ENCODE measurements around the gene FLT3. TPM values are rescaled to one million over a fixed set of nuclear protein-coding genes. Genes with fewer than 3 reads are reported as not detected.

The FLT3 gene
- total RNA-seq, 2 experiments from 2014 or later, result not detected

DNA sequence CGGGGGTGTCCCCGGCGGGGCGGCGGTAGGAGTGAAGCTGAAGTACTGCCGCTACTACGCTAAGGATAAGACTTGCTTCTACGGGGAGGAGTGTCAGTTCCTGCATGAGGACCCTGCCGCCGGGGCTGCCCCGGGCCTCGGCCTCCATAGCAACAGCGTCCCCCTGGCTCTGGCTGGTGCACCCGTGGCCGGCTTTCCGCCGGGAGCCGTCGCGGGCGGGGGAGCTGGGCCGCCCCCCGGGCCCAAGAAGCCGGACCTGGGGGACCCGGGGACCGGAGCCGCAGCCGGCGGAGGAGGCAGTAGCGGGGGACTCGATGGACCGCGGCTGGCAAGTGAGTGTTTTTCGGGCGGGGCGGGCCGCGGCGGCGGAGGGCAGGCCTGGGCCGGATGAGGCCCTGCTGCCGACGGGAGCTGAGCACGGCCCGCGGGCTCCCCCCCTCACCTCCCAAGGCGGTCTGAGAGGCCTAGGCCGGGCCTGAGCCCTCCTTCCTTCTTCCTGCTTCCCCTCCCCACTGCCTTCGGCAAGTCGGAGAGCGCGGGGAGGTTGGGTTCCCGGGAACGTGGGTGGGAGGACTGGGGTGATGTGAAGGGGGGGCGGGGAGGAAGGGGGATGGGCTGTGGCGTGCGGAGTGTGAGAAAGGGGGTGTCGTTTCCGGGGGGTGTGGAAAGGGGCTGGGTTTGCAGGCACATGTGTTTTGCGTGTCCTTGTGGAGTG lies 38.5 kb upstream of the FLT3 start:
- no peaks in the 10 kb centered on the region for H3K27me3 Mint-ChIP-seq
- peaks cover 11% of the 10 kb centered on the region for H3K36me3 Mint-ChIP-seq (ENCODE audit: low read depth)
- peak; percentile 77 for ATAC-seq
- H3K4me3 Mint-ChIP-seq, result peak overlapping the region; percentile 91
- H3K9me3 Mint-ChIP-seq, result no peaks in the 10 kb centered on the region
- POLR2A ChIA-PET, result interaction anchor here (0.7 to 1.6 kb wide), 5 partner anchors 9 to 519 kb away, joined by 3 to 5 read pairs (median 3); no protein-coding TSS in a partner anchor
- TF ChIP-seq, protein P1, sequence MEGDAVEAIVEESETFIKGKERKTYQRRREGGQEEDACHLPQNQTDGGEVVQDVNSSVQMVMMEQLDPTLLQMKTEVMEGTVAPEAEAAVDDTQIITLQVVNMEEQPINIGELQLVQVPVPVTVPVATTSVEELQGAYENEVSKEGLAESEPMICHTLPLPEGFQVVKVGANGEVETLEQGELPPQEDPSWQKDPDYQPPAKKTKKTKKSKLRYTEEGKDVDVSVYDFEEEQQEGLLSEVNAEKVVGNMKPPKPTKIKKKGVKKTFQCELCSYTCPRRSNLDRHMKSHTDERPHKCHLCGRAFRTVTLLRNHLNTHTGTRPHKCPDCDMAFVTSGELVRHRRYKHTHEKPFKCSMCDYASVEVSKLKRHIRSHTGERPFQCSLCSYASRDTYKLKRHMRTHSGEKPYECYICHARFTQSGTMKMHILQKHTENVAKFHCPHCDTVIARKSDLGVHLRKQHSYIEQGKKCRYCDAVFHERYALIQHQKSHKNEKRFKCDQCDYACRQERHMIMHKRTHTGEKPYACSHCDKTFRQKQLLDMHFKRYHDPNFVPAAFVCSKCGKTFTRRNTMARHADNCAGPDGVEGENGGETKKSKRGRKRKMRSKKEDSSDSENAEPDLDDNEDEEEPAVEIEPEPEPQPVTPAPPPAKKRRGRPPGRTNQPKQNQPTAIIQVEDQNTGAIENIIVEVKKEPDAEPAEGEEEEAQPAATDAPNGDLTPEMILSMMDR (IDR thresholded peaks at IDR 0.05), result no peak
- DNase-seq, result peak; percentile 96
- intact Hi-C loops (cut with micrococcal nuclease), result loop anchor here (5.0 kb wide), 1 partner anchor 138 kb away; no protein-coding TSS in a partner anchor
- CTCF ChIA-PET, result interaction anchor here (1.0 to 1.2 kb wide), 2 partner anchors 22 to 520 kb away, joined by 3 read pairs; partner anchors contain the start of gene POMP
- H3K4me1 Mint-ChIP-seq (ENCODE audit: low read depth), result peaks cover 41% of the 10 kb centered on the region
- peak overlapping the region; percentile 87 for H3K27ac Mint-ChIP-seq

DNA sequence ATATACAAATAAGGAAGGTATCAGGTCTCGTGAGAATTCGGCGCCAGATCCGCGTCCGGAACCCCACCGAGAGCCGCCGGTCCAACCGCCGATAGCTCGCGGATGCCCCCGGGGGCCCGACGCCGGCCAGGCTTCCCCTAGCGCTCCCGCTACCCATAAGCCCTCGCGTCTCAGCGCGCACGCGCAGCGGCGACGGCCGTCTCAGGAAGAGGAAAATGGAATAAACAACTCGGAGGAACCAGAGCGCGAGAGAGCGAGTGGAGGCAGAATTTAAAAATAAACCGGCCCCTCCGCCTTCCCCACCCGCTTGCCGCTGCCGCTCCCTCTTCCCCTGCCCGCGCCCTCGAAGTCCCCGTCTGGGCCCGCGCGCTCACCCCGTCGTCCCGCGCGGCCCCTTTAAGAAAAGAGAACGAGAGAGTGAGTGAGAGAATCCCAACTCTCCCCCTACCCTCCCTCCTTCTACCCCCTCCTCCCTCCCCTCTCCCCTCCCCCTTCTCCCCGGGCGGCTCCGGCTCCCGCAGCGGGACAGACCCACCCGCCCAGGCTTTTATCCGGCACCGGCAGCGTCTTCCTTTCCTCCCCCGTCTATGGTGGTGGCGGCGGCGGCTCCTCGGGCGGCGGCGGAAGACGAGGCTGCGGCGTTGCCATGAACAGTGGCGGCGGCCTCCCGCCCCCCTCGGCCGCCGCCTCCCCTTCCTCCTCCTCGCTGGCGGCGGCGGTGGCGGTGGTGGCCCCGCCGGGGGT lies 37.8 kb upstream of the FLT3 start, which contains the start of gene PAN3:
PAN3 (plus strand) TSS at position 534 of the 744 bp plus-strand sequence; CDS start at position 647, 113 bp downstream.
- ATAC-seq (peak; percentile 53), DNase-seq (peak; percentile 91)
- Mint-ChIP-seq H3K9me3 (no peaks in the 10 kb centered on the region), H3K27ac (peak within 1 kb of the TSS; percentile 97), H3K4me3 (peak within 1 kb of the TSS; percentile 91), H3K4me1 (ENCODE audit: low read depth) (peaks cover 35% of the 10 kb centered on the region), H3K36me3 (ENCODE audit: low read depth) (peaks cover 9% of the 10 kb centered on the region), H3K27me3 (no peaks in the 10 kb centered on the region)
- intact Hi-C loops (cut with micrococcal nuclease), result loop anchor here (5.0 kb wide), 1 partner anchor 139 kb away; no protein-coding TSS in a partner anchor
- ChIA-PET CTCF (interaction anchor here (0.7 kb wide), 1 partner anchor 317 kb away, joined by 4 read pairs; no protein-coding TSS in a partner anchor), POLR2A (interaction anchor here (0.7 to 1.5 kb wide), 2 partner anchors 8 to 520 kb away, joined by 3 read pairs; no protein-coding TSS in a partner anchor)
- TF ChIP-seq, protein P1 (IDR thresholded peaks at IDR 0.05), result no peak

DNA sequence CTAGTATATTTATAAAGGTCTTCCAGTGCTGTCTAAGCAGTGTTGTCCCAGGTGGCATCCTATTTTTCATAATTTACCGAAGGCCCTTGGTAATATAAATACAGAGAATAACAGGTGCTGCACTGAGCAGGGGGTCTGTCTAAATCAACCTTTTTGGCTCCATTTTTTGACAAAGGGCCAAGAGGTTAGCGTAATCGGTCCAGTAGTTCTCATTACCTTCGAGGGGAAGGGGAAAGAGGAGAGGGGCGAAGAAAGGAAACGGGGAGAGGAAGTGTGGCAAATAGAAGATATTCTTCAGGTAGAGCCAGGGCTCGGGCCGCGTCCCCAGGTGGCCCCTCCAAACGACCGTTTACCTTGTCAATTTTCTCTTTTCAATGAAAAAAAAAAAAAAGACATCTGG lies 37.2 kb upstream of the FLT3 start:
- ATAC-seq, result no peak
- CTCF ChIA-PET, result interaction anchor here (0.7 kb wide), 1 partner anchor 317 kb away, joined by 4 read pairs; no protein-coding TSS in a partner anchor

DNA sequence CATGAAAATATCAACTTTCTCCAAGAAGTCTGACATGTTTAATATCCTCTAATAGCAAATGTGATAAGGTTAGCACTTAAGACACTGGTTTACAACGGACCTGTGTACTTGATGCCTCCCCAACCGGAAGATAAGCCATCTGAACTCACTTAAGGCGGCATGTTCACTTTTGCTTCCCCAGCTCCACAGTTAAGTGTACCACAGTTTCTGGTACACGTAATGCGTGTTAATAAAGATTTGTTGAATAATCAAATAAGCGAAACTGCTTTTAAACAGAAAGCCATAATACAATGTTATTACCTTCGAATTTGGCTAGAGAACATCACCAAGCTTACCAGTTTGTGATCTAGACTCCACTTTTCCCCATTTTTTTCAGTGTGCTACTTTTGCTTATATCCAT lies 36.5 kb upstream of the FLT3 start:
- H3K4me1 Mint-ChIP-seq (ENCODE audit: low read depth), result peaks cover 22% of the 10 kb centered on the region

More for the DNA sequence above, 37.2 kb upstream of the FLT3 start:
- peaks cover 29% of the 10 kb centered on the region for H3K4me1 Mint-ChIP-seq (ENCODE audit: low read depth)
- POLR2A ChIA-PET, result no interaction called here
- DNase-seq, result no peak
- H3K9me3 Mint-ChIP-seq, result no peaks in the 10 kb centered on the region
- peak overlapping the region; percentile 91 for H3K4me3 Mint-ChIP-seq
- peak overlapping the region; percentile 97 for H3K27ac Mint-ChIP-seq
- H3K36me3 Mint-ChIP-seq (ENCODE audit: low read depth), result peaks cover 9% of the 10 kb centered on the region
- H3K27me3 Mint-ChIP-seq, result no peaks in the 10 kb centered on the region
- TF ChIP-seq, protein P1 (IDR thresholded peaks at IDR 0.05), result no peak
- intact Hi-C loops (cut with micrococcal nuclease), result loop anchor here (5.0 kb wide), 1 partner anchor 140 kb away; no protein-coding TSS in a partner anchor

More for the DNA sequence above, 36.5 kb upstream of the FLT3 start:
- Mint-ChIP-seq H3K4me3 (peak overlapping the region; percentile 91), H3K27me3 (no peaks in the 10 kb centered on the region), H3K9me3 (no peaks in the 10 kb centered on the region), H3K36me3 (ENCODE audit: low read depth) (peaks cover 9% of the 10 kb centered on the region), H3K27ac (peak overlapping the region; percentile 97)
- intact Hi-C loops (cut with micrococcal nuclease), result loop anchor here (5.0 kb wide), 1 partner anchor 140 kb away; no protein-coding TSS in a partner anchor
- no peak for ATAC-seq
- TF ChIP-seq, protein P1 (IDR thresholded peaks at IDR 0.05), result no peak
- peak; percentile 30 for DNase-seq
- CTCF ChIA-PET, result interaction anchor here (0.6 kb wide), 1 partner anchor 64 kb away, joined by 3 read pairs; no protein-coding TSS in a partner anchor
- POLR2A ChIA-PET, result interaction anchor here (1.0 kb wide), 1 partner anchor 712 kb away, joined by 3 read pairs; the partner anchor contains the start of gene GTF3A
